ENCODE measurements around the gene MOCOS.

DNA sequence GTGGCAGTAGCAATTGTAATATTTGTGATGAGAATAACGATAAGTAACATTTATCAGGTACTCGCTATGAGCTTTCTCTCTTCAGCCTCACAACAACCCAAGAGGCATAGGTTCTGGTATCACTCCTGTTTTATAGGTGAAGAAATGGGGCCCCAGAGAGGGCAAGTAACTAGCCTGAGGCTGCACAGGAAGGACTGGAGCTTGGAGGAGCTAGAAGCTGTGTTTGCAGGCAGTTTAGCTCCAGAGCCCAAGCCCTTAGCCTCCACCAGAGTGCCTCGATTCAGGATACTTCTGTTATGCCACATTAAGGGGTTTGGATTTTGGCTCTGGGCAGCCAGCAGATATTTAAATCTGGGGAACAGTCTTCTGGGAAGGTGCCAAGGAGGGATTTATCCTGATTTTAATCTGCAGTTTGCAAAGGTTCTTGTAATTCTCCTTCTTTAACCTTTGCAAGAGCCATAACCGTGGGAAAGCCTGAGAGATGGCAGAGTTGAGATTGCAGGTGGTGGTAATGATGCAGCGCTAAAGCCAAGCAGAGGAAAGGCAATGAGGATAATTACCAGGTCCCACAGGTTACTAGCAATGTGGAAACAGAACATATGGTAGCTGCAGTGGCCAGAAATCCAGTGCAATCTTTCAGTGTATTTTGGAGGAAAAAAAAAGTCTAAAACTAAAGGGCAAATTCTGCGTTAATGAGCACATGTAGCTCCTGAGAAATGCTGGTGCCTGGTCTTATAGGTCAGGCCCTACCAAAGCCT is 9.1 kb downstream of the MOCOS start:
- TF ChIP-seq, protein P1, sequence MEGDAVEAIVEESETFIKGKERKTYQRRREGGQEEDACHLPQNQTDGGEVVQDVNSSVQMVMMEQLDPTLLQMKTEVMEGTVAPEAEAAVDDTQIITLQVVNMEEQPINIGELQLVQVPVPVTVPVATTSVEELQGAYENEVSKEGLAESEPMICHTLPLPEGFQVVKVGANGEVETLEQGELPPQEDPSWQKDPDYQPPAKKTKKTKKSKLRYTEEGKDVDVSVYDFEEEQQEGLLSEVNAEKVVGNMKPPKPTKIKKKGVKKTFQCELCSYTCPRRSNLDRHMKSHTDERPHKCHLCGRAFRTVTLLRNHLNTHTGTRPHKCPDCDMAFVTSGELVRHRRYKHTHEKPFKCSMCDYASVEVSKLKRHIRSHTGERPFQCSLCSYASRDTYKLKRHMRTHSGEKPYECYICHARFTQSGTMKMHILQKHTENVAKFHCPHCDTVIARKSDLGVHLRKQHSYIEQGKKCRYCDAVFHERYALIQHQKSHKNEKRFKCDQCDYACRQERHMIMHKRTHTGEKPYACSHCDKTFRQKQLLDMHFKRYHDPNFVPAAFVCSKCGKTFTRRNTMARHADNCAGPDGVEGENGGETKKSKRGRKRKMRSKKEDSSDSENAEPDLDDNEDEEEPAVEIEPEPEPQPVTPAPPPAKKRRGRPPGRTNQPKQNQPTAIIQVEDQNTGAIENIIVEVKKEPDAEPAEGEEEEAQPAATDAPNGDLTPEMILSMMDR (IDR thresholded peaks at IDR 0.05) = no peak
- TF ChIP-seq POLR2A (IDR thresholded peaks at IDR 0.05) = no peak
